ENCODE data around the gene SPOCK2. TPM values are rescaled to one million over a fixed set of nuclear protein-coding genes. Genes with fewer than 3 reads are reported as not detected.
A peak's percentile ranks its signal among the peaks of the same experiment; 100 is the strongest.

The SPOCK2 gene
- total and polyA plus RNA-seq, 2 of the 4 experiments (the other 2 are of a cell fraction), result 0.02 TPM; not detected in 1

GRCh38 chr10:72027498-72027897 is 60.9 kb downstream of the SPOCK2 start:
- intact Hi-C loops (cut with micrococcal nuclease), result no loop called here
- Histone ChIP-seq H3K27ac (ENCODE audit: insufficient read depth, low read length) (no peak overlapping the region), H3K36me3 (ENCODE audit: control insufficient read depth, insufficient read depth, low read length) (no peaks in the 10 kb centered on the region), H3K4me2 (ENCODE audit: low read depth, low read length) (no peak overlapping the region), H3K4ac (ENCODE audit: low read depth, low read length) (no peak overlapping the region), H2BK20ac (ENCODE audit: low read depth, low read length) (no peak overlapping the region), H4K20me1 (ENCODE audit: insufficient read depth, low read length) (no peaks in the 10 kb centered on the region), H2BK120ac (ENCODE audit: low read depth, low read length) (no peak overlapping the region), H2BK5ac (ENCODE audit: low read depth, low read length, poor library complexity, severe bottlenecking) (no peak overlapping the region), H4K91ac (ENCODE audit: insufficient read depth, low read depth, low read length) (no peak overlapping the region), H4K8ac (ENCODE audit: low read depth in 2 of 2, low read length in 2 of 2) (no peak overlapping the region), H3K23ac (ENCODE audit: low read depth, low read length) (no peak overlapping the region), H3K4me1 (ENCODE audit: control insufficient read depth, insufficient read depth, low read length) (peaks cover 11% of the 10 kb centered on the region; the same call in 1 of the 2 replicates), H3K9me3 (ENCODE audit: control insufficient read depth, insufficient read depth, low read length) (no peaks in the 10 kb centered on the region), H3K9ac (ENCODE audit: low read depth, low read length) (no peak overlapping the region), H3K14ac (replicated peaks; ENCODE audit: low read depth, low read length) (no peak overlapping the region), H3K18ac (ENCODE audit: low read depth, low read length) (no peak overlapping the region), H2AK9ac (replicated peaks; ENCODE audit: low read depth, low read length, poor library complexity) (no peak overlapping the region), H4K5ac (ENCODE audit: low read depth, low read length) (no peak overlapping the region), H2BK15ac (ENCODE audit: low read depth, low read length) (no peak overlapping the region), H3K4me3 (ENCODE audit: insufficient read depth, low read depth, low read length) (no peak overlapping the region), H3K56ac (ENCODE audit: extremely low read depth, insufficient read depth, low read length) (no peak overlapping the region), H3K27me3 (ENCODE audit: control insufficient read depth, insufficient read depth, low read length) (peaks cover 22% of the 10 kb centered on the region), H3K79me1 (ENCODE audit: low read depth in 1 of 2, low read length in 2 of 2) (no peaks in the 10 kb centered on the region), H3K9me1 (ENCODE audit: insufficient read depth, low read length) (no peaks in the 10 kb centered on the region; the same call in 1 of the 2 replicates), H2AK5ac (ENCODE audit: low read depth, low read length) (peak overlapping the region; percentile 29; the same call in 1 of the 2 replicates), H2AFZ (replicated peaks; ENCODE audit: low read length, poor library complexity) (no peak overlapping the region)
- 0 out of 2 replicates have a peak, but pooled peaks have one; percentile 8 for TF ChIP-seq FOS (IDR thresholded peaks at IDR 0.05; ENCODE audit: low read depth, low read length)
- TF ChIP-seq USF2 (IDR thresholded peaks at IDR 0.05; ENCODE audit: low read depth, low read length), result no peak
- no peak for TF ChIP-seq MAZ (IDR thresholded peaks at IDR 0.05; ENCODE audit: borderline replicate concordance, low read depth, low read length)
- TF ChIP-seq ELK1 (IDR thresholded peaks at IDR 0.05; ENCODE audit: borderline replicate concordance, low read depth, low read length), result no peak
- TF ChIP-seq POLR2A (IDR thresholded peaks at IDR 0.05; ENCODE audit: low read depth, low read length), result no peak
- TF ChIP-seq NFE2L2 (IDR thresholded peaks at IDR 0.05; ENCODE audit: low read depth, low read length), result no peak
- WGBS, 2 experiments (ENCODE audit: extremely low coverage in 2 of 2, insufficient read length in 1 of 2), result no CpG with 5 or more reads among the region's 6 CpGs
- in situ Hi-C loops (cut with MboI; ENCODE audit: low sequenced_read_pairs), result no loop called here
- POLR2A ChIA-PET (ENCODE audit: unreplicated experiment), result no interaction called here
- ATAC-seq (ENCODE audit: low read depth) (peak; percentile 35), DNase-seq (peak; percentile 64)
- CTCF ChIA-PET, result no interaction called here
- dilution Hi-C loops (cut with HindIII; ENCODE audit: low sequenced_read_pairs, unreplicated experiment), result no loop called here
- no TSS peak for BruUV-seq (replicated peaks)
